Fibroblast of skin of right quadriceps (primary cell): Measurements from ENCODE around the gene HECTD4.
"Not testable (repeated sequence)": the region's sequence is repeated elsewhere in the genome, so short reads cannot be mapped to it uniquely, and the experiment has no call there.

Experiments used
- DNase-seq: peaks from one replicate; pipeline ENCODE4 v3.0.0-alpha.2; 2013

Gene HECTD4, protein sequence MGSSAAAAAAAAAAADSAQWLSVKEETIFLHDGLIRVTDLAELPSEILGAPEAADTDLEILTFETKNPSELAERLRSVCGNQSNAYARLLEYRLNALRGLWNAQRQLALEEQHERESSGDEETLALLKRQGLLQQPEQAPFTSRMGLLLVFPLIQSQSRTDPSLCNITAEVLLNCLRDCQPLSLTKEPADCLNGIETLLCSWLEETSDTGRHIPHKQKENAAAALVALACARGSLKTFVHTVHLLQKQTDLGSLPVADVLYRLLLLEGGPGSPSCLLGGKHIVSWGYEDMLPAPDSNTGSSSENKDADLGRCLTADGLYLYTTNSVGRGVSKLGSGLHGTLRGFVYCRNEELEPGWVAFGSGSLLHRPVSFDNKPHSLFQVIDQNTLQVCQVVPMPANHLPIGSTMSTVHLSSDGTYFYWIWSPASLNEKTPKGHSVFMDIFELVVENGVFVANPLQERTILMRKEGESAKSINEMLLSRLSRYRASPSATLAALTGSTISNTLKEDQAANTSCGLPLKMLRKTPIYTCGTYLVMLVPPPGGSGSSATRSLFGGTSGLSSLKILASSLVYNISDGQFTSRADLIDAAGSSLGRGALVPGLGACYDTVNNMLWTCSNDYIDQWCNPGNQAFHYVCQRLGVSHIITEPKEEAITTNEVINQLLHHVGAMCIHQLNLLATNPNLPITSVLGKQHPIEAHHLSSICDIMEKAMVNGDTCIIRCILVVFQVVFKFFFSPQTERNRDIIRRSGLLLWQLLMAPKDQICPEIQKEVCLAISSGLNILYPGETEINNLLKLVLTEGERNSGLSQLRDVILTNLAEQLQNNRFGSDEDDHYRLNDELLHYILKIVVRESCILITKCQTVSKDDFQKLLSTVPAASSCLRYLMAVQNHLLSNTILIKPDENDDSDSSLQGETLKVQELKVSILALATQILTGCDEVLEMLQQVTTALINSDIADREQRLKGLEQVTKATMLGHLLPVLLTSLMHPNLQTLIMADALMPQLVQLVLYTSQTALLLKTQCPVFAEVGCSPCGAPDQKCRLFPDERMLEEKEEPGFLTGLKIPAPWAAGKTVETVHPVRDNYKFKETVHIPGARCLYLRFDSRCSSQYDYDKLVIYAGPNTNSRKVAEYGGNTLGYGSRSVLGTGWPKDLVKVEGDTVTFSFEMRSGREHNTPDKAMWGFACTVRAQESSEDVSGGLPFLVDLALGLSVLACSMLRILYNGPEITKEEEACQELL (N-terminal part only)

DNA sequence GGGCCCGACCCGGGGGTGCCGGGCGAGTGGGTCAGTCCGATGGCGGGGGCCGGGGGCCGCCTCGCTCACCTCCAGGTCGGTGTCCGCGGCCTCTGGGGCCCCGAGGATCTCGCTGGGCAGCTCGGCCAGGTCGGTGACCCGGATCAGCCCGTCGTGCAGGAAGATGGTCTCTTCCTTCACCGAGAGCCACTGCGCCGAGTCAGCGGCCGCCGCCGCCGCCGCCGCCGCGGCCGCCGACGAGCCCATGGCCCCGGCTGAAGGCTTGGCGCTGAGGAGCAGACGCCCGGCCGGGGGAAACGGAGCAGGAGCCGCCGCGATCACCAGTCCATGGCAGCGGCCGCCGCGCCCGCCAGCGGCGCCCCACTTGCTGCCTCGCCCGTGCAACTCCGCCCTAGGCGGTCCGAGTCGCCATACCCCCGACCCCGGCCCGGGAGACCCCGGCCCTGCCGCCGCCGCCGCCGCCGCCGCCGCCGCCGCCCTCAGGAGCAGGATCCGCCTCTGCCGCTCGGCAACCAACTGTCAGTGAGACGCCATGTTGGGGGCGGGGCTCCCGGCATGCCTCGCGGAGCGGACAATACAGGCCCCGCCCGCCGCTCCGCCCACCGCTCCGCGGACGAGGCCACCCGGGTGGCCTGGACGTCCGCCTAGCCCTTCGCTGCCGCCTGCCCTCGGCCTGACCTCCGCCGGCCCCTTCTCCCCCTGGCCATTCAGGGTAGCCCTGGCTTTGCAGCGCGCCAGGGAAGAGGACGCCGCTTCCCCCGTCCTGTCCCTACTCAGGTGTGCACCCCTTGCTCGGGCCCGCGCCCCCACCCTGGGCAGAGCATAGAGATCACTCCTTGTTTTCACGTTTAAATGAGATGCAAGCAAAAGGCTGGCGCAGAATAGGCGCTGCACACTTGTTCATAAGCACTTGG, at the start of gene HECTD4:
Gene HECTD4 (minus strand): TSS at position 549 of the 914 bp plus-strand sequence. CDS start 303 bp downstream, at position 246.
- peak; percentile 77 for DNase-seq

DNA sequence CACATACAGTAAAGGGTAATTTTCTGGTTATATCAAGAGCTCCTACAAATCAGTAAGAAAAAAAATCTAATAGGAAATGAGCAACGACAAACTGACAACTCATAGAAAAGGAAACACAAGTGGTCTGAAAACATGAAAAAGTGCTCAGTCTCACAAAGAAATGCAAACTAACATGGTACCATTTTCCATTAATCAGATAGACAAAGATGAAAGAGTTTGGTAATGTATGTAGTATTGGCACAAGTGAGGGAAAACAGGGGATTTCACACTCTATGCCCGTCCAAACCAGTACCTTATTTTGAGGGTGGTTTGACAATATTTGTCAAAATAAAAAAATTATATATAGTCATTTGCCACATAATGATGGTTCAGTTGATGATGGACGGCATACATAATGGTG, 49.7 kb upstream of the HECTD4 start:
- no peak for DNase-seq

DNA sequence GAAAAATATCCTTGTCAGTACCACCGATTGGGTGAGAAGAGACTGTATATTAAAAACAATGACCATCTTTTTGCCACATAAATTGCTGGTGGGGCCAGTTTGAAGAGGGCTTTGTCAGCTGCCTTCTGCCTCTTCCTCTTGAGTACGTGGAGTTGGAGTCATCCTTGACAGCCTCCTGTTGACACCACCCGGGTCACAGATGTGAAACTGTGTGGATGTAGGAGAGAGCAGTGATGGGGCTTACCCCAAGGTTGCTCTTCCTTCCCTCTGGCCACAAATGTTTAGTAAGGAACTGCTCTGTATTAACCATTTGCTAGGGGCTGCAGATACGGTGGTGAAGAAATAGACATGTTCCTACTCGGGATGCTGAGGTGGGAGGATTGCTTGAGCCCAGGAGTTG, 48.7 kb upstream of the HECTD4 start:
- DNase-seq, result no peak

DNA sequence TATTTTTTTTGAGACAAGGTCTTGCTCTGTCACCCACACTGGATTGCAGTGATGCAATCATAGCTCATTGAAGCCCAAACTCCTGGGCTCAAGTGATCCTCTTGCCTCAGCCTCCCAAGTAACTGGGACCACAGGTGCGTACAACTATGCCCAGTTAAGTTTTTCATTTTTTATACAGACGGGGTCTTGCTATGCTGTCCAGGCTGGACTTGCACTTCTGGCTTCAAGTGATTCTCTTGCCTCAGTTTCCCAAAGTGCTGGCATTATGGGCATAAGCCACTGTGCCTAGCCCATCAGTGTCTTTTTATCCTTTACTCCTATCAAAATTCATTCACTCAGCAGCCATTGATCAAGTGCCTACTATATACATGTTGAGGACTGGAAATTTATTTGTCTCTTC, 45.5 kb upstream of the HECTD4 start:
- DNase-seq, result no peak

DNA sequence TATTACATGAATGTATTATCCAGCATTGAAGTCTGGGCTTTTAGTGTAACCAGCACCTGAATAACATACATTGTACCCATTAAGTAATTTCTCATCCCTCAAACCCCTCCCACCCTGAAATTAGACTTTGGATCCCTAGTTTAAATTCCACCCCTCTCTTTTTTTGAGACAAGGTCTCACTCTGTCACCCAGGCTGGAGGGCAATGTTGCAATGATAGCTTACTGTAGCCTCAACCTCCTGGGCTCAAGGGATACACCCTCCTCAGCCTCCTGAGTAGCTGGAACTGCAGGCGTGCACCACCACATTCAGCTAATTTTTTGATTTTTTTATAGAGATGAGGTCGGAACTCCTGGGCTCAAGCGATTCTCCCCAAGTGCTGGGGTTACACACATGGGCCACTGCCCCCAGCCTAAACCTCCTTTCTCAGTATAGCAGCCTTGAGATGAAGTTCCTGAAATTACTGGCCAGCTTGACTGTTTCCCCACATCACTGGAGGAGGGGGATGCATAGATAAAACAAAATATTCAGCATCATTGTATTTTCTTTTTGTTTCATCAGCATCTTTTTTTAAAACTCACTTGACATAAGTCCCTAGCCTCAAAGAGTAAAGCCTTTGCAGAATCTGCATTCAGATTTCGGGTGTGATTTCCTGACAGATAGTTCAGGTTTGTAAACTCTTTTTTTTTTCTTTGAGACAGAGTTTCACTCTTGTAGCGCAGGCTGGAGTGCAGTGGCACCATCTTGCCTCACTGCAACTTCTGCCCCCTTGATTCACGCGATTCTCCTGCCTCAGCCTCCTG, 43.6 kb upstream of the HECTD4 start:
- DNase-seq, result no peak

DNA sequence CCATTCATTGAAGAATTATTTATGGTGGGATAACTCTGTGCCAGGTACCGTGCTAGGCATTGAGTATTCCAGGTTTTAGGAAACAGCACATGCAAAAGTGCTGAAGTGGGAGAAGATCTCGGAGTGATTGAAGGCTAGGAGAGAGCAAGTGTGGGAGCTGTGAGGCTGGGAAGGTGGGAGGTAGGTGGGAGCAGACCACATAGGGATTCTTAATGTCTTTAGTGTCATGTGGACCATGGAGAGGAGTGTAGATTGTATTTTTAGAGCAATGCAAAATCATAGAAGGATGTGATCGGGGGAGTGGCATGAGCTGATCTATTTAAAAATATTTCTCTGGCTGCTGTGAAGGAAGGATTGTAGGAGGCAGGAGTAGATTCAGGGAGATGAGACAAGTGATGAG, 41.9 kb upstream of the HECTD4 start:
- DNase-seq, result no peak

DNA sequence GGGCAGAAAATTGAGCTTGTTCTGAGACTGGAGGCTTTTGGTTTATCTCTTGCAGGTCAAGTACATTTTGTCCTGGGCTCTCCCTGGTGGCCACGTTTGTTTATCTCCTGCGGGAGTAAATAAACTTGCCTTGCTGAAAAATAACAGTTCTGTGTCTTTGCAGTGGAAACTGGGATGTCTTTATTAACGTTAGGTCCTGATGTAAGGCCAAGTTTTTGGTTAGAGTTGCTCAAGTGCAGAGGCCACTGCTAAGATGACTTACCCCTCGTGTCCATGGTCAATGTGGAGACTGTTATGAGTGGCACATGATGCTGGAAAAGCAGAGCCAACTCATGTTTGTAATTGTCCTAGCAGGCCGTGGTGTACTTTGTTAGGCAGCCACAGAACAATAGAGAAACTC, 40.3 kb upstream of the HECTD4 start:
- DNase-seq, result no peak

DNA sequence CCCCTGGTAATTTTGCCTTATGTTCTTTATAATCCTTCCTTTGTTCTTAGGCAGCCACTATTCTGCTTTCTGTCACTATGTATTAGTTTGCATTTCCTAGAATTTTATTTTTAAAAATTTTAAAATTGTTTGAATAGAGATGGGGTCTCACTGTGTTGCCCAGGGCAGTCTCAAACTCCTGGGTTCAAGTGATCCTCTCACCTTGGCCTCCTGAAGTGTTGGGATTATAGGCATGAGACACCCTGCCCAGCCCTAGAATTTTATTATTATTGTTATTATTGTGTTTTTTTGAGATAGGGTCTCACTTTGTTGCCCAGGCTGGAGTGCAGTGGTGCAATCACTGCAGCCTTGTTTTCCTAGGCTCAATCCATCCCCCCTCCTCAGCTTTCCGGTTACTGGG, 39.1 kb upstream of the HECTD4 start:
- DNase-seq, result no peak

DNA sequence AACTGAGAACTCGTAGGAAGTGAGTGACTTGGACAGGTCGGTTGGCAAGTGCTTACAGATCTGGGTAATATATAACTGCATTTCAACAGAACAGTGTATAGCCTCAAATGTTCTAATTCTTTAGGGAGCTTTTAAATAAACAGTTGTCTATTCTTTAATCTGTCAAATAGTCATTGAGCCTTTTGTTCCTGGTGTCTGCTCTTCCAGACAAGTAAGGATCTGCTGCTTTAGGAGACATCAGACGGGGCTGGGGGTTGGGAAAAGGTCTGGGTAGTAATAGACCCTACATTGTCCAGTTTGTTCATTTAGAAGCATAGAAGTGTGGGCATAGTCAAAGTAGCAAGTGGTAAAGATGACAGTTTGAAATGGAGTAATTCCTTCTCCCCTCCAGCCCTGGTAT, 38.5 kb upstream of the HECTD4 start:
- DNase-seq, result no peak

DNA sequence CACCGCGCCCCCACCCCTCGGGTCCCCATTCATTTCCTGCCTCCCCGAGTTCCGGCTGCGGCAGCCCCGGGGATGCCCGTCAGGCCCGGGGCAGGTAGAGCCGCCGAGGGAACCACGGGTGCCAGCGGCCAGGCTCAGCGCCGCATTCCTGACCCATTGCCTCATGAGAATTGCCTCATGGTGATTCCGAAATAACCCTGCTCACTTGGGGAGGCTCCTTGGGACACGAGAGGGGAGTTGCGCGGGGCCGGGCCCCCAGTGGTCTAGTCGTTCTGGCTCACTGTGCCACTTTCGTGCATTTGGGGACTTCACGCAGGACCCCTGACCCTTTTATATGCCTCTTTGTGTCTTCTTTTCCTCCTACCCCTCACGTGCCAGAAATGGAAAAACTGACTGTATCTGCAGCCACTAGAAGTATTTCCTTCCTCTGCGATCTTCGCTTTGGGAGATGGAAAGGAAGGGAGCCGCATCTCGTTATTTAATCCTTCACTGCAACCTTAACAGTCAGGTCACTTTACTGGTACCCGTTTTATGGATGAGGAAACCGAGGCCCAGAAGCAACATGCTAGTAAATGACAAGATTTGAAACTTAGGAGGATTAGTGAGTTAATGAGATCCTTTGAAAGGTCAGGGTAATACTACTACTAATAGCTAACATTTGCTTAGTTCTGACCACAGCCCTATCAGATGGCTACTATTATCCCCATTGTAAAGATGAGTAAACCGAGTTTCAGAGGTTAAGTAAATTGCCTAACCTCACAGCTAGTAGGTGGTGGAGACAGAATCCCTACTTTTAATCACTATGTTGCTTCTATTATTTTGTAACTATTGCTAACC, 37.3 kb upstream of the HECTD4 start:
- peak; percentile 80 for DNase-seq

DNA sequence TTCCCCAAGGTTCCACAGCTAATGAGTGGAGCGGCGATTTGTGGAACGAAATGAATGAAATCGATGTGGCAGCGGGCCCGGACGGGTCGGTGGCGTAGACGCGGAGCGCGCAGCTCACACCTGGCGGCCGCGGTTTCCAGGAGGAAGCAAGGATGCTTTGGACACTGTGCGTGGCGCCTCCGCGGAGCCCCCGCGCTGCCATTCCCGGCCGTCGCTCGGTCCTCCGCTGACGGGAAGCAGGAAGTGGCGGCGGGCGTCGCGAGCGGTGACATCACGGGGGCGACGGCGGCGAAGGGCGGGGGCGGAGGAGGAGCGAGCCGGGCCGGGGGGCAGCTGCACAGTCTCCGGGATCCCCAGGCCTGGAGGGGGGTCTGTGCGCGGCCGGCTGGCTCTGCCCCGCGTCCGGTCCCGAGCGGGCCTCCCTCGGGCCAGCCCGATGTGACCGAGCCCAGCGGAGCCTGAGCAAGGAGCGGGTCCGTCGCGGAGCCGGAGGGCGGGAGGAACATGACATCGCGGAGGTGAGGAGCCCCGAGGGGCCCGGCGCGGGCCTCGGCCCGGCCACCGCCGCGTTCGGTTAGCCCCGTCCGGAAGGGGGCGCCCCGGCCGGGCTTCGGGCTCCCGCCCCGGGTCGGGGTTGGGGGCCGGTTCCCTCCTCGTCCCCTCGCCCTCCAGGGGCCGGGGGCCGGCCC, 36.5 kb upstream of the HECTD4 start, which contains the start of gene PTPN11:
Gene PTPN11 (plus strand): TSS at position 340 of the 689 bp plus-strand sequence. CDS start 165 bp downstream, at position 505.
- DNase-seq, result peak; percentile 81

DNA sequence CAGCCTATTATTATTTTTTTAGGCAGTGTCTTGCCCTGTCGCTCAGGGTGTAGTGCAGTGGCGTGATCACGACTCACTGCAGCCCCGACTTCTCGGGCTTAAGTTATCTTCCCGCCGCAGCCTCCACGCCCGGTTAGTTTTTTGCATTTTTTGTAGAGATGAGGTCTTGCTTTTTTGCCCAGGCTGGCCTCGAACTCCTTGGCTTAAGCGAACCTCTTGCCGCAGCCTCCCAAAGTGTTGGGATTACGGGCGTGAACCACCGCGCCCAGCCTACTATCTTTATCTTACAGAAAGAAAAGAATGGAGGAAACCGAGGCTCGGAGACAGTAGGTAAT, 36.0 kb upstream of the HECTD4 start:
- no peak for DNase-seq

DNA sequence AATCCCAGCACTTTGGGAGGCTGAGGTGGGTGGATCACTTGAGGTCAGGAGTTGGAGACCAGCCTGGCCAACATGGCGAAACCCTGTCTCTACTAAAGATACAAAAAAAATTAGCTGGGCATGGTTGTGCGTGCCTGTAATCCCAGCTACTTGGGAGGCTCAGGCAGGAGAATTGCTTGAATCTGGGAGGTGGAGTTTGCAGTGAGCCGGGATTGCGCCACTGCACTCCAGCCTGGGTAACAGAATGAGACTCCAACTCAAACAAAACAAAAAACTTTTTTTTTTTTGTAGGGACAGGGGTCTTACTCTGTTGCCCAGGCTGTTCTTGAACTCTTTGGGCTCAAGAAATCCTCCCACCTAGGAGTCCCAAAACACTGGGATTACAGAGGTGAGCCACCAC, 33.2 kb upstream of the HECTD4 start:
- not testable (repeated sequence) for DNase-seq

DNA sequence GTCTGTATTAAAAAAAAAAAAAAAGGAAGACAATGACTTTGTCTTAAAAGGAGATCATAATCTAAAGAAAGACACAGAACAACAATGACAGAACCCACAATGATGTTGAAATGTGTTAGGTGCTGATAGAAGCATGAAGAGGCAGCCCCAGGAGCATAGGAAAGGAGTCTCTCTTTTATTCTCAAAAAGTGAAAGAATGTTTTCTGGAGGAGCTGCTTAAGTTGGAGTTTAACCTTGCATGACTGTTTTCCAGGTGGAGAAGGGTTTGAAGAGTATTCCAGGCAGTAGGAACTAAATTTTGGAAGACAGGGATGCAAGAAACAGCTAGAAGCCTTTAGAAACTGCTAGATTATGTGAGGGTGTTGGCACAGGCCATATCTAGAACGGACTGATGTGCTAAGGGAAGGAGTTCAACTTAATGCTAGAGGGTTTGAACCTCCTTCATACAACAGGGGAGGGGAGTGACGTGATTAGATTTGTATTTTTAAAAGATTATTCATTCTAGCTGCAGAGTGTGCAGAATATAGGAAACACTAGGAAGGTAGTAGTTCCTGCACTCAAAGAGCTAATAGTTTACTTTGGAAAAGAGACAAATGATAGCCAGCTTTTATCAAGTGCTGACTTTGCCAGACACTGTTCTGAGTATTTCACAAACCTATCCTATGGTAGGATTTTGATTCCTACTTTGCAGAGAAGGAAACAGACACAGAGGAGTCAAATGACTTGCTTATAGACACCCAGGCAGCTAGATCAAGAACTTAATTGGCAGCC, 31.8 kb upstream of the HECTD4 start:
- no peak for DNase-seq

DNA sequence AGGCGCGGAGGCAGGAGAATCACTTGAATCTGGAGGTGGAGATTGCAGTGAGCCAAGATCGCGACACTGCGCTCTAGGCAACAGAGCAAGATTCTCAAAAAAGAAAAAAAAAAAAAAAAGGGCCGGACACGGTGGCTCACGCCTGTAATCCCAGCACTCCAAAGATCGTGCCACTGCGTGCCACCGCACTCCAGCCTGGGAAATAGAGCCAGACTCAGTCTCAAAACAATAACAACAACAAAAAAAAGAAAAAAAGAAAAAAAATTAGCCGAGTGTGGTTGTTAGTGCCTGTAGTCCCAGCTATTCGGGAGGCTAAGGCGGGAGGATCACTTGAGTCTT, 27.6 kb upstream of the HECTD4 start:
- no peak for DNase-seq

DNA sequence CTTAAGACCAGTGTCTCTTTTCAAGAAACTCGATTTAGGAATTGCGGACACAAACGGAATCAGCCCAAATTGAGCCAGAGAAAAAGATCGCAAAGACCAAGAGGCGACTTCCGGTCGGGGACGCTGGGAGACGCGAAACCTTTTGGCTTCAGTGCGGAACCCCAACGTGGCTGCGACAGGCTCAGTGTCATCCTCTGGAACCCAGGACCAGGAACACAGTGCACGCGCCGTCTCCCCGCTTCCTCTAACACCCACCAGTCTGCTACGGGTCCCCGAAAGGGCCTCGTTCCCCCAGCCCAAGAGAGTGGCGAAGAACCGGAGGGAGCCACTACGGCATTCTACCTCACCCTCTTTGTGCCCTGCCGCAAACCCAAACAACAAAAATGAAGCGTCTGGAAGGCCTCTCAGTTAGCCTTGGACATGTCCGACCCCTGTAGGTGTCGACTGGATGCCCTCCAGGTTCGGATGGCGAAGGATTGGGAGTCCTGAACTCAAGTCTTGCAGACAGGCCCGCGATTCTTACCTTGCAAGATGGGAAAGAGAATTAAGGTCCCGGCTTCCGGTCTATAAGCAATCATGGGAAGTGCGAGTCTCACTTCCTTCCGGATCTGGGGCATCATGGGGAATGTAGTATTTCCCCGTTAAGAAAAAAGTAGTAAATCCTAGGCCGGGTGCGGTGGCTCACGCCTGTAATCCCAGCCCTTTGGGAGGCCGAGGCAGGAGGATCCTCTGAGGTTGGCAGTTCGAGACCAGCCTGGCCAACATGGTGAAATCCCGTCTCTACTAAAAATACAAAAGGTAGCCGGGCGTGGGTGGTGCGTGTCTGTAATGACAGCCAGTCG, 27.1 kb upstream of the HECTD4 start, which contains the start of gene RPL6:
Gene RPL6 (minus strand): TSS at position 542 of the 842 bp plus-strand sequence. CDS start 949 bp downstream, outside the sequence.
- peak; percentile 95 for DNase-seq

DNA sequence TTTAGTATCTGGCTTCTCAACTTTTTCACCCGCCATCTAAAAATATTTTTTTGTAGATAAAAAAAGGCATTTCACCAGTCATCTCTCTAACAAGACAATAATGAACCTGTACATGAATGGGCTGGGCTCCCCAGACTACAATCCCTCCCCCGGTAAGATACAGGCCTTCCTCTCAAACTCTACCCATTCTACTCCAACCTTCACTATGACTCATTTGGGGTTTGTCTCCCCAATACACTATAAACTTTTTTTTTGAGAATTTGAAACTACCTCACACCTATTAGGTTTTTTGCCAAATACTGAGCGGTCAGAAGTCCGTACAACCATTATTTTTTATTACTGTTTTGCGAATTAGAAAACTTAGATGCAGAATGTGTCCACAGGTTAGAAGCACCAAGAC, 26.4 kb upstream of the HECTD4 start:
- no peak for DNase-seq

DNA sequence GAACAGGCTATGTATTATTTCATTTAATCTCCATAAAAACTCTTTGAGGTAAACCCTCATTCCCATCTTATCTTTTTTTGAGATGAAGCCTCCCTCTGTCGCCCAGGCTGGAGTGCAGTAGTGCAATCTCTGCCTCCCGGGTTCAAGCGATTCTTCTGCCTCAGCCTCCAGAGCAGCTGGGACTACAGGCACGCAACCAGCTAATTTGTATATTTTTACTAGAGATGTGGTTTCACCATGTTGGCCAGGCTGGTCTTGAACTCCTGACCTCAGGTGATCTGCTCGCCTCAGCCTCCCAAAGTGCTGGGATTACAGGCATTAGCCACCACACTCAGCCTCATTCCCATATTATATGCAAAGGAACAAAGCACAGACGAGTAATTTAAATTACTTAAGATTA, 25.5 kb upstream of the HECTD4 start:
- not testable (repeated sequence) for DNase-seq
